HFFc6 (cell line): ENCODE data around the gene PTGFRN. TPM values are rescaled to one million over a fixed set of nuclear protein-coding genes. Genes with fewer than 3 reads are reported as not detected.

ENCODE experiments used
- DNase-seq: peaks from one replicate; pipeline ENCODE4 v3.0.0-alpha.2; 2018
- H3K27ac Mint-ChIP-seq: 2 replicates; pipeline ENCODE4 v1.8.0; 2020; ENCODE audit warnings: mild to moderate bottlenecking, mixed read lengths
- H3K27me3 Mint-ChIP-seq: 2 replicates; pipeline ENCODE4 v1.8.0; 2021; ENCODE audit warnings: mild to moderate bottlenecking, moderate library complexity, mixed read lengths; ENCODE audit not compliant: insufficient read depth
- H3K36me3 Mint-ChIP-seq: 2 replicates; pipeline ENCODE4 v1.8.0; 2021; ENCODE audit warnings: low read depth, mixed read lengths
- H3K4me1 Mint-ChIP-seq: 2 replicates; pipeline ENCODE4 v1.8.0; 2020; ENCODE audit warnings: low read depth, mixed read lengths
- H3K4me3 Mint-ChIP-seq: 2 replicates; pipeline ENCODE4 v1.8.0; 2020; ENCODE audit warnings: mild to moderate bottlenecking, moderate library complexity, mixed read lengths
- H3K9me3 Mint-ChIP-seq: 2 replicates; pipeline ENCODE4 v1.8.0; 2020; ENCODE audit warnings: mild to moderate bottlenecking, mixed read lengths
- total RNA-seq, 6 experiments: library from RNA; stranded (reverse); fragmentation: NEBNext Ultra II Directional; extraction: Animal tissue kit (Norgen Biotek cat#: 25700); gene quantifications; 2 replicates in 1 of 6; 3 replicates in 5 of 6; pipeline ENCODE4 v1.2.3, GENCODE V29; 2021
- TF ChIP-seq, protein P1 (sequence below): fragments of 200-600 bp; sonication (generic); IDR thresholded peaks from 2 replicates; pipeline ENCODE4 v1.5.0; 2021; ENCODE audit warnings: antibody characterized with exemption, mild to moderate bottlenecking

Gene PTGFRN
- total RNA-seq, 6 experiments from 2014 or later = 0.14 TPM; not detected in 5

DNA sequence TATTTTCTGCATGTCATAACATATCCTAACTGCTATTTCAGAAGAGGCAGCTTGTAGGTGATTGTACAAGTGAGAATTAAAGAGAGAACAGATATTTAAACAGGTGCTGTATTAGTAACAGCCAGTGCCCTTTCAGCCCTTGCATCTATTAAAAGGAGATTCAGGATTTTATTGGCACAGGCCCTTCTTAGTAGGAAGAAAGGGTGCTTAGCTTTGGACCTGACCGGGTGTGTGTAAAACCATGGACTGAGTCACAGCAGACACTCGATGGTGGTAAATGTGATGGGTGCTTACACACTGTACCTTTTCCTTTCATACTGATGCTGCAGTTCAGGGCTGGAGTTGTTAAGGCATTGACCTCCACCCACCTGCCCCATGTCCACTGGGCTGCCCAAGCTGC, 79.2 kb downstream of the PTGFRN start:
- no peak for DNase-seq

DNA sequence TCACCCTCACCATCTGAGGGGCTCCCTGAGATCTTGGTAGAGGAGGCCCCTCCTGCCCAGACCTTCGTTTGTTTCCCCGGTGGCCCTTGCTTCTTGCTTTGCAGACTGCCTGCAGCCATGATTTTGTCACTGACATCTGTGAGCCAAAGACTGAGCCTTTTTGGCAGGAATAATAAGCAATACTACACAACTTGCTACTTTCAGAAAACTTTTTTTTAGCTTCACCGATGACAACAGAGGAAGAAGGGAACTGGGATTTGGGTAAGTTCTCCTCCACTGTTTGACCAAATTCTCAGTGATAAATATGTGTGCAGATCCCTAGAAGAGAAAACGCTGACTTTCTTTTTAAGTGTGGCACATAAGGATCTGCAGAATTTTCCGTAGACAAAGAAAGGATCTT, 80.1 kb downstream of the PTGFRN start:
- Mint-ChIP-seq H3K9me3 (no peaks in the 10 kb centered on the region), H3K27ac (no peak overlapping the region), H3K4me1 (peaks cover 15% of the 10 kb centered on the region; the same call in 1 of the 2 replicates), H3K27me3 (peaks cover 20% of the 10 kb centered on the region), H3K36me3 (no peaks in the 10 kb centered on the region), H3K4me3 (no peak overlapping the region)
- TF ChIP-seq, protein P1, sequence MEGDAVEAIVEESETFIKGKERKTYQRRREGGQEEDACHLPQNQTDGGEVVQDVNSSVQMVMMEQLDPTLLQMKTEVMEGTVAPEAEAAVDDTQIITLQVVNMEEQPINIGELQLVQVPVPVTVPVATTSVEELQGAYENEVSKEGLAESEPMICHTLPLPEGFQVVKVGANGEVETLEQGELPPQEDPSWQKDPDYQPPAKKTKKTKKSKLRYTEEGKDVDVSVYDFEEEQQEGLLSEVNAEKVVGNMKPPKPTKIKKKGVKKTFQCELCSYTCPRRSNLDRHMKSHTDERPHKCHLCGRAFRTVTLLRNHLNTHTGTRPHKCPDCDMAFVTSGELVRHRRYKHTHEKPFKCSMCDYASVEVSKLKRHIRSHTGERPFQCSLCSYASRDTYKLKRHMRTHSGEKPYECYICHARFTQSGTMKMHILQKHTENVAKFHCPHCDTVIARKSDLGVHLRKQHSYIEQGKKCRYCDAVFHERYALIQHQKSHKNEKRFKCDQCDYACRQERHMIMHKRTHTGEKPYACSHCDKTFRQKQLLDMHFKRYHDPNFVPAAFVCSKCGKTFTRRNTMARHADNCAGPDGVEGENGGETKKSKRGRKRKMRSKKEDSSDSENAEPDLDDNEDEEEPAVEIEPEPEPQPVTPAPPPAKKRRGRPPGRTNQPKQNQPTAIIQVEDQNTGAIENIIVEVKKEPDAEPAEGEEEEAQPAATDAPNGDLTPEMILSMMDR = no peak
- DNase-seq = no peak

More for the DNA sequence above, 79.2 kb downstream of the PTGFRN start:
- TF ChIP-seq, protein P1 = no peak
- H3K36me3 Mint-ChIP-seq = no peaks in the 10 kb centered on the region
- no peak overlapping the region for H3K27ac Mint-ChIP-seq
- H3K27me3 Mint-ChIP-seq = peaks cover 27% of the 10 kb centered on the region
- H3K9me3 Mint-ChIP-seq = no peaks in the 10 kb centered on the region
- no peak overlapping the region for H3K4me3 Mint-ChIP-seq
- H3K4me1 Mint-ChIP-seq = peaks cover 15% of the 10 kb centered on the region; the same call in 1 of the 2 replicates

DNA sequence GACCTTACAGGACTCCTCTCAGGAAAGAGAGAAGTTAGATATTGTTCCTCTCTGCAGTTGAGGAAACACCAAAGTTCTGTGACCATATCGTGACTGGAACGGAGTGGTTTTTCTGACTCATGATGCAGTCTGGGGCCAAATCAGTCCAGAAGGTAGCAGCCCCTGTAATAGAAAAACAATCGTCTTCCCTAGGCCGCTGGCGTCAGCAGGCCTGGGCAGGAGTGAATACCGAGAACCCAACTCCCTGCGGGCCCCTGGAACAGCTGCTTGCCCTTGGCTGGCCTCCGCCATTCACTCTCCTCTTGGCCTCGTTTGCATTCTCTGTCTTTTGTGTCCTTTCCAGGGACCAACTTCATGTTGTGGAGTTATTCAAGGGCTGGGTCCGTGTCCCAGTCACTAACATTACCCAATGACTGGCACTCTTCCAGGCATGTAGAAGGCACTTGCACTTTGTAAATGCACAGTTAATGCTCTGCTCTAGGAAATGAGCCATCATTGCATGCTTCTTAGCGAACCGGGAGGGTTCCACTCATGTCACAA, 81.0 kb downstream of the PTGFRN start:
- H3K4me3 Mint-ChIP-seq = peak overlapping the region; percentile 3; the same call in 1 of the 2 replicates
- H3K4me1 Mint-ChIP-seq = peaks cover 15% of the 10 kb centered on the region; the same call in 1 of the 2 replicates
- no peak for DNase-seq
- peaks cover 20% of the 10 kb centered on the region for H3K27me3 Mint-ChIP-seq
- no peak overlapping the region; the same call in 1 of the 2 replicates for H3K27ac Mint-ChIP-seq
- H3K9me3 Mint-ChIP-seq = no peaks in the 10 kb centered on the region
- TF ChIP-seq, protein P1 = no peak
- H3K36me3 Mint-ChIP-seq = no peaks in the 10 kb centered on the region

DNA sequence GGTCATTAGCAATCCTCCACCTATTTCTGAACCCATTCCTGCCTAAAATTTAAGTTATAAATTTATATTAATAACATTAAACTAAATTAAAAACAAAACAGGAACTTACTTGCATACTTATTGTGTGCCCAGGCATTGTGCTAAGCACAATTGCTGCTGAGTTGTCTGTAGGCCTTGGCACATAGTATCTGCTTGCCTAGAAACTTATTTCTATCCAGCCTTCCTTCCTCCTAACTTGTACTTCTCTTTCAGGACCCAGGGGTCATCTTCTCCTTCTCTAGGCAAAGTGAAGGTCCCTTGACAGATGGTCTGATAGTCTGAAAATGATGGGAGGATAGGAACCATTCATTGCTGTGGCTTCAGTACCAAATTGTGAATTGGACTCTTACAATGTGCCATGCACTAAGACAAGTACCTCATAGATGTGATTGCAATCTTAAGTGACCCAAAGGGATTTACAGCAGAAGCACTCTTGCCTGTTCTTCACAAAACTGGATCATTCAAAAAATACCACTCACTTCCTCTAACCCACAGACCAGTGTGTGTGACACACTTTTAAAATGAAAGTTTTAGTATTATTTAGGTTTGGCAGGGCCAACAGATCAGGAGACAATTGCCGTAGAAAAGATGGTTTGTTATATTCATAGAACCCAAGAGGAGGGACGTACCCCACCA, 81.6 kb downstream of the PTGFRN start:
- peaks cover 19% of the 10 kb centered on the region for H3K27me3 Mint-ChIP-seq
- no peak overlapping the region for H3K4me3 Mint-ChIP-seq
- DNase-seq = no peak
- no peaks in the 10 kb centered on the region for H3K36me3 Mint-ChIP-seq
- H3K9me3 Mint-ChIP-seq = no peaks in the 10 kb centered on the region
- TF ChIP-seq, protein P1 = no peak
- H3K4me1 Mint-ChIP-seq = peaks cover 15% of the 10 kb centered on the region; the same call in 1 of the 2 replicates
- H3K27ac Mint-ChIP-seq = no peak overlapping the region

DNA sequence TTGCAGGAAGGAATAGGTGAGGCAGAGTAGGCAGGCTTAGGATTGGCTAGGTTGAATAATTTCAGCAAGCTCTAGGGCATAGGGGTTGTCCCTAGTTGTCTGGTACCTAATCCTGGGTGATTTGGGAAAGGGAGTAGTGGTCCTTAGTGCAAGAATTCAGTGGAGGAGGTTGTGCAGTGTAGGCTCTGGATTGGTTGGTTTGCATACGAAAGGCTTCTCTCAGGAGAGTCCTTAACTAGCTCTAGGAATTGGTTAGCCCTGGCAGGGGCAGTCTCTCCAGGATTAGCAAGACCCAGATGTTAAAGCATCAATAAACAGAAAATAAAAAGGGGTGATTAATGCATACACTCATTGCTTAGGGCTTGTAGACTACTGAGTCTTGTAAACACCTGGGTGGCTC, 82.2 kb downstream of the PTGFRN start:
- Mint-ChIP-seq H3K27me3 (peaks cover 14% of the 10 kb centered on the region), H3K27ac (no peak overlapping the region), H3K36me3 (no peaks in the 10 kb centered on the region), H3K9me3 (no peaks in the 10 kb centered on the region), H3K4me3 (no peak overlapping the region), H3K4me1 (peaks cover 15% of the 10 kb centered on the region; the same call in 1 of the 2 replicates)
- no peak for DNase-seq
- TF ChIP-seq, protein P1 = no peak
